GM19397 (cell line): Measurements from ENCODE around the gene GRK1.
"Not testable (repeated sequence)": the region's sequence is repeated elsewhere in the genome, so short reads cannot be mapped to it uniquely, and the experiment has no call there.

Source experiments
- ATAC-seq: cut with Tn5 transposase; IDR thresholded peaks from one replicate; pipeline ENCODE4 v1.9.1; 2021; ENCODE audit warnings: mild to moderate bottlenecking, moderate library complexity; ENCODE audit not compliant: unreplicated experiment

GRK1 gene

GRCh38 chr13:113752211-113752986 lies 85.4 kb downstream of the GRK1 start:
- not testable (repeated sequence) for ATAC-seq

GRCh38 chr13:113753171-113753570 lies 86.2 kb downstream of the GRK1 start:
- ATAC-seq: no peak

- ATAC-seq: no peak
These were observed 87.2 kb downstream of the GRK1 start for GRCh38 chr13:113754242-113754641.

GRCh38 chr13:113754691-113755090 lies 87.7 kb downstream of the GRK1 start:
- no peak for ATAC-seq

GRCh38 chr13:113756441-113757097 lies 89.5 kb downstream of the GRK1 start:
- ATAC-seq: no peak

- peak; percentile 89 for ATAC-seq
These were observed 91.9 kb downstream of the GRK1 start, which contains the start of gene TMEM255B for GRCh38 chr13:113758651-113759524. TMEM255B (plus strand) TSS chr13:113759226; CDS start chr13:113759270, 44 bp downstream.

- no peak for ATAC-seq
These were observed 92.6 kb downstream of the GRK1 start for GRCh38 chr13:113759525-113760137.

GRCh38 chr13:113761136-113761535 lies 94.1 kb downstream of the GRK1 start:
- ATAC-seq: no peak

GRCh38 chr13:113762075-113762474 lies 95.1 kb downstream of the GRK1 start:
- ATAC-seq: no peak

- ATAC-seq: no peak
These were observed 95.5 kb downstream of the GRK1 start for GRCh38 chr13:113762538-113762937.

GRCh38 chr13:113763254-113763653 lies 96.2 kb downstream of the GRK1 start:
- ATAC-seq: no peak

- no peak for ATAC-seq
These were observed 97.2 kb downstream of the GRK1 start for GRCh38 chr13:113763961-113764792.

- ATAC-seq: no peak
These were observed 98.0 kb downstream of the GRK1 start for GRCh38 chr13:113764793-113765563.

GRCh38 chr13:113765564-113765910 lies 98.5 kb downstream of the GRK1 start:
- ATAC-seq: no peak

GRCh38 chr13:113766035-113766800 lies 99.2 kb downstream of the GRK1 start:
- no peak for ATAC-seq

GRCh38 chr13:113767366-113767765 lies 100.3 kb downstream of the GRK1 start:
- ATAC-seq: no peak

- no peak for ATAC-seq
These were observed 101.2 kb downstream of the GRK1 start for GRCh38 chr13:113768018-113768905.

- no peak for ATAC-seq
These were observed 102.1 kb downstream of the GRK1 start for GRCh38 chr13:113769106-113769505.
